ENCODE data around the gene P2RY11. TPM values are rescaled to one million over a fixed set of nuclear protein-coding genes. Genes with fewer than 3 reads are reported as not detected.

P2RY11 gene
- total RNA-seq, 2 donors from 2014 or later = 2.9 to 3.6 TPM

GRCh38 chr19:10087296-10088061 lies 24.0 kb upstream of the P2RY11 start:
- TF ChIP-seq, protein P1, sequence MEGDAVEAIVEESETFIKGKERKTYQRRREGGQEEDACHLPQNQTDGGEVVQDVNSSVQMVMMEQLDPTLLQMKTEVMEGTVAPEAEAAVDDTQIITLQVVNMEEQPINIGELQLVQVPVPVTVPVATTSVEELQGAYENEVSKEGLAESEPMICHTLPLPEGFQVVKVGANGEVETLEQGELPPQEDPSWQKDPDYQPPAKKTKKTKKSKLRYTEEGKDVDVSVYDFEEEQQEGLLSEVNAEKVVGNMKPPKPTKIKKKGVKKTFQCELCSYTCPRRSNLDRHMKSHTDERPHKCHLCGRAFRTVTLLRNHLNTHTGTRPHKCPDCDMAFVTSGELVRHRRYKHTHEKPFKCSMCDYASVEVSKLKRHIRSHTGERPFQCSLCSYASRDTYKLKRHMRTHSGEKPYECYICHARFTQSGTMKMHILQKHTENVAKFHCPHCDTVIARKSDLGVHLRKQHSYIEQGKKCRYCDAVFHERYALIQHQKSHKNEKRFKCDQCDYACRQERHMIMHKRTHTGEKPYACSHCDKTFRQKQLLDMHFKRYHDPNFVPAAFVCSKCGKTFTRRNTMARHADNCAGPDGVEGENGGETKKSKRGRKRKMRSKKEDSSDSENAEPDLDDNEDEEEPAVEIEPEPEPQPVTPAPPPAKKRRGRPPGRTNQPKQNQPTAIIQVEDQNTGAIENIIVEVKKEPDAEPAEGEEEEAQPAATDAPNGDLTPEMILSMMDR (IDR thresholded peaks at IDR 0.05) = no peak
- no peak for TF ChIP-seq POLR2A (IDR thresholded peaks at IDR 0.05)
- H3K36me3 ChIP-seq (replicated peaks in 1 of 2; ENCODE audit: insufficient read depth in 1 of 2, low read depth in 2 of 2) = no peaks in the 10 kb centered on the region
- ATAC-seq (no peak), DNase-seq (no peak)
- no peaks in the 10 kb centered on the region for H3K9me3 ChIP-seq
- peak overlapping the region in 1 of 4 donors; percentile 80 for H3K27ac ChIP-seq
- H3K4me3 ChIP-seq = no peak overlapping the region
- 88 to 95% methylated on average over 18 of the region's 18 CpGs for WGBS, 2 donors
- H3K4me1 ChIP-seq = peaks cover 7% of the 10 kb centered on the region
- H3K27me3 ChIP-seq = no peaks in the 10 kb centered on the region
- intact Hi-C loops (cut with DNase I) = no loop called here

DNA sequence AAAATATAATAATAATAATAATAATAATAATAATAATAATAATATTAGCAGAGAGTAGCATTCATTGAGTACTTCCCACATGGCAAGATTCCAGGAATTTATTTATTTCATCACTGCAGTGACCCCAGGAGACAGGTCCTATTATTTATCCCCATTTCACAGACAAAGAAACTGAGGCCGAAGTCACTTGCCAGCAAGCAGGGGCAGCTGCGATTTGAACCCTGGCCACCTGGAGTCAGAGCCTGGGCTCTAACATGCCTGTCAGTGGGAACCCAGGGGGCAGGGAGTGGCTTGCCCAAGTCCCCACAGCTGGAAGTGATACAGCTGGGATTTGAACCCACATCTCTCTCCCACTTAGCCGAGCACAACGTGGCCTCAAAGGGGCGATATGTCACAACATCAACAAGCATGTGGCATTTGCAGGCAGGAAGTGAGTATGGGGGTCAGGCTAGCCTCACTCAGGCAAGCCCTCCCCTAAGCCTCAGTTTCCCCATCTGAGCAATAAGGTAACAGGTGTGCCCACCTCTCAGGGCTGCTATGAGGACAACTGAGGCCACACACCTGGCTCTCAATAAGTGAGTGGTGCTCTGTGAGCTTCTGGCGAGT lies 22.4 kb upstream of the P2RY11 start:
- H3K4me1 ChIP-seq = peaks cover 7% of the 10 kb centered on the region
- TF ChIP-seq, protein P1 (IDR thresholded peaks at IDR 0.05) = no peak
- TF ChIP-seq POLR2A (IDR thresholded peaks at IDR 0.05) = no peak
- no peaks in the 10 kb centered on the region for H3K27me3 ChIP-seq
- H3K27ac ChIP-seq = no peak overlapping the region
- H3K4me3 ChIP-seq = no peak overlapping the region
- no peaks in the 10 kb centered on the region for H3K36me3 ChIP-seq (replicated peaks in 1 of 2; ENCODE audit: insufficient read depth in 1 of 2, low read depth in 2 of 2)
- ATAC-seq (no peak), DNase-seq (no peak)
- H3K9me3 ChIP-seq = no peaks in the 10 kb centered on the region
- WGBS, 2 donors = 96% methylated on average over 3 to 6 of the region's 6 CpGs
- intact Hi-C loops (cut with DNase I) = no loop called here

- Histone ChIP-seq H3K4me3 (no peak overlapping the region), H3K9me3 (no peaks in the 10 kb centered on the region), H3K4me1 (peaks cover 7% of the 10 kb centered on the region), H3K36me3 (replicated peaks in 1 of 2; ENCODE audit: insufficient read depth in 1 of 2, low read depth in 2 of 2) (no peaks in the 10 kb centered on the region), H3K27me3 (no peaks in the 10 kb centered on the region), H3K27ac (no peak overlapping the region)
- DNase-seq = no peak
- no peak for ATAC-seq
- intact Hi-C loops (cut with DNase I) = no loop called here
- no peak for TF ChIP-seq POLR2A (IDR thresholded peaks at IDR 0.05)
- TF ChIP-seq, protein P1 (IDR thresholded peaks at IDR 0.05) = no peak
- WGBS, 2 donors = 85 to 94% methylated on average over 15 of the region's 15 CpGs
Measured at GRCh38 chr19:10089801-10090375, 21.6 kb upstream of the P2RY11 start.

DNA sequence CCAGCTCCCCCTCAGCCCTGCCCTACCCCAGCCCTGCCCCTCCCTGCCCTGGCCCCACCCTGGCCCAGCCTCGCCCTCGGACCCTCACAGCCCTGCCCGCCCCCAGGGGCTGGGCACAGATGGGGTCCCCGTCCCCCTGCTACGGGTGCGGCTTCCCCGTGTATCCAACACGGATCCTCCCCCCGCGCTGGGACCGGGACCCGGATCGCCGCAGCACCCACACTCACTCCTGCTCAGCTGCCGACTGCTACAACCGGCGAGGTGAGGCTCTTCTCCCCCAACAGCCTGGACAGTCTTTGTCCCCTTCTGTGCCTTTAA lies 20.2 kb upstream of the P2RY11 start:
- no peak for TF ChIP-seq POLR2A (IDR thresholded peaks at IDR 0.05)
- TF ChIP-seq, protein P1 (IDR thresholded peaks at IDR 0.05) = no peak
- WGBS, 2 donors = 94% methylated on average over 16 of the region's 17 CpGs; no CpG with 5 or more reads in 1 of the 2 donors
- intact Hi-C loops (cut with DNase I) = no loop called here
- ATAC-seq (no peak), DNase-seq (no peak)
- Histone ChIP-seq H3K36me3 (replicated peaks in 1 of 2; ENCODE audit: insufficient read depth in 1 of 2, low read depth in 2 of 2) (no peaks in the 10 kb centered on the region), H3K4me3 (no peak overlapping the region), H3K4me1 (peaks cover 15% of the 10 kb centered on the region), H3K27me3 (no peaks in the 10 kb centered on the region), H3K27ac (no peak overlapping the region), H3K9me3 (no peaks in the 10 kb centered on the region)

All from body of pancreas (tissue), 4 donors.